GM18517 (cell line): ENCODE measurements around the gene RNASE9.
"Not testable (repeated sequence)": the region's sequence is repeated elsewhere in the genome, so short reads cannot be mapped to it uniquely, and the experiment has no call there.

Source experiments
- ATAC-seq: cut with Tn5 transposase; IDR thresholded peaks from one replicate; pipeline ENCODE4 v1.9.1; 2021; ENCODE audit warnings: mild to moderate bottlenecking, moderate library complexity; ENCODE audit not compliant: unreplicated experiment

Gene RNASE9

GRCh38 chr14:20524027-20524426, 36.8 kb downstream of the RNASE9 start:
- ATAC-seq = no peak

DNA sequence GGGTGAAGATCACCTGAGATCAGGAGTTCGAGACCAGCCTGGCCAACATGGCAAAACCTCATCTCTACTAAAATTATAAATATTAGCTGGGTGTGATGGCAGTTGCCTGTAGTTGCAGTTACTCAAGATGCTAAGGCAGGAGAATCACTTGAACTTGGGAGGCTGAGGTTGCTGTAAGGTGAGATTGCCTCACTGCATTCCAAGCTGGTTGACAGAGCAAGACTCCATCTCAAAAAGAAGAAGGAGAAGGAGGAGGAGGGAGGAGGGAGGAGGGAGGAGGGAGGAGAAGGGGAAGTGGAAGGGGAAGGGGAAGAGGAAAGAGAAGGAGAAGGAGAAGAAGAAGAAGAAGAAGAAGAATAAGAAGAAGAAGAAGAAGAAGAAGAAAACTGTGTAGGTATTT, 38.5 kb downstream of the RNASE9 start:
- no peak for ATAC-seq

GRCh38 chr14:20516921-20517320, 43.9 kb downstream of the RNASE9 start:
- no peak for ATAC-seq

DNA sequence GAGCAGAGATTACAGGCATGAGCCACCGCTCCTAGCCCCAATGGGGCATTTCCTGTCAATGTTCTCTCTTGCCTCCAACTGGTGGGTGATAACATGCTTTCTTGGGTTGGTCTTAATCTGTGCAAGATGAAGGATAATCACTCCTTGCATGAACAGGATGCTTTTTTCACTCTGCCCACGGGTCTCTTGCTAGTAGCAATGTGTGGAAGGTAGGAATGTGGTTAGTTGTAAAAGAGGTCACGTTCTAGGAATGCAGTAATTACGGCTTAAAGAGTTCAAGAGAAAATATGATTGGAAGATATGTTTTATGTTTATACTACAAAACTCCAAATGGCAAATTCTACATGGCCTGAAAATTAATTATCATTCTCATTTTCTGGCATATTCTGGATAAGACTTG, 45.0 kb downstream of the RNASE9 start:
- ATAC-seq = no peak

GRCh38 chr14:20512177-20512905, 48.5 kb downstream of the RNASE9 start:
- no peak for ATAC-seq

DNA sequence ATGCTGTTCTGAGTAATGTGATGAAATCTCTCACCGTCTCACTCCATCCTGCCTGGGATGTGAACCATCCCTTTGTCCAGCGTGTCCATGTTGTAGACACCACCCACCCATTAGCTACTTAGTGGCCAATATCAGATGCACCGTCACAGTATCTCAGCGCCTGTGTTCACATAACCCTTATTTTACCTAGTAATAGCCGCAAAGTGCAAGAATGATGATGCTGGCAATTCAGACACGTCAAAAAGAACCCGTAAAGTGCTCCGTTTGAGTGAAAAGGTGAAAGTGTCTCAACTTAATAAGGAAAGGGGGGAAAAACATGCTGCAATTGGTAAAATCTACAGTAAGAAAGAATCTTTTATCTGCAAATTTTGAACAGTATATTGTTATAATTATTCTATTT, 52.5 kb downstream of the RNASE9 start:
- ATAC-seq = no peak

DNA sequence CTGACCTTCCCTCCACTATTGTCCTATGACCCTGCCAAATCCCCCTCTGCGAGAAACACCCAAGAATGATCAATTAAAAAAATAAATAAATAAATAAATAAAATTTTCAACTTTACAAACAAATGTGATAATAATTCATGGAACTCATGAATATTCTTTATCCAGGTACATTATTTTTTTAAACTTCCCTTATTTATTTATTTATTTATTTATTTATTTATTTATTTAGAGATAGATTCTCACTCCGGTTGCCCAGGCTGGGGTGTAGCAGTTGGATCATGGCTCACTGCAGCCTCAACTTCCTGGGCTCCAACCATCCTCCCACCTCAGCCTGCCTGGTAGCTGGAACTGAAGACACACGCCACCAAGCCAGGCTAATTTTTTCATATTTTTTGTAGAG, 53.3 kb downstream of the RNASE9 start:
- ATAC-seq = not testable (repeated sequence)

GRCh38 chr14:20506752-20507151, 54.1 kb downstream of the RNASE9 start:
- ATAC-seq = not testable (repeated sequence)

GRCh38 chr14:20506276-20506675, 54.6 kb downstream of the RNASE9 start:
- not testable (repeated sequence) for ATAC-seq
